Iris pigment epithelial cell (primary cell): ENCODE results near the gene CASQ1.
A peak's percentile ranks its signal among the peaks of the same experiment; 100 is the strongest.

Experiments
- DNase-seq: peaks from one replicate; pipeline ENCODE4 v3.0.0-alpha.2; 2011; ENCODE audit warnings: low read depth

Gene CASQ1

GRCh38 chr1:160168609-160169369 lies 21.6 kb upstream of the CASQ1 start:
- no peak for DNase-seq

DNA sequence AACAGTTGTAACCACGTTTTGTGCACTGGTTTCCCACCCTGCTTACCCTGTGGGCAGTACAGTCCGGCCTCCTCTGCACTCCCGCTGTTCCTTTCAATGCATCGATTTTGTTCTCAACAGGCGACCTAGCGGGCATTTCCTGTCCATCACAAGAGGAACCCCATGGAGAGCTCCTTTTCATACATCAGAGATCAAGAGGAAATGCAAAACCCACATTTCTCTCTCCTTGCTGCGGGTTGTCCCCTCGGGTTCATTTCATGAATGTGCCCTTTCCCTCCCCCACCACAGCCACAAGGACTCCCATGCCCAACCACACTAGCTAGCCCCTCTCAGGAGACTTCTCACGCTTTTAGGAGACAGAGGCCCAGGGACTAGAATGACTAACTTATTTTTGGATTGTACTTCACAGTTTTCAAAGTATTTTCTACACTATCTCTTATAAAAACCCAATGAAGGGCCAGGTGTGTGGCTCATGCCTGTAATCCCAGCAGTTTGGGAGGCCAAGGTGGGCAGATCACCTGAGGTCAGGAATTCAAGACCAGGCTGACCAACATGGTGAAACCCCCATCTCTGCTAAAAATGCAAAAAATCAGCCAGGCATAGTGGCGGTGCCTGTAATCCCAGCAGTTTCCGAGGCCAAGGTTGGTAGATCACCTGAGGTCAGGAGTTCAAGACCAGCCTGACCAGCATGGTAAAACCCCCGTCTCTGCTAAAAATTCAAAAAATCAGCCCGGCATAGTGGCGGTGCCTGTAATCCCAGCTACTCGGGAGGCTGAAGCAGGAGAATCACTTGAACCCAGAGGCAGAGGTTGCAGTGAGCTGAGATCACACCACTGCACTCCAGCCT lies 20.6 kb upstream of the CASQ1 start:
- DNase-seq: no peak

DNA sequence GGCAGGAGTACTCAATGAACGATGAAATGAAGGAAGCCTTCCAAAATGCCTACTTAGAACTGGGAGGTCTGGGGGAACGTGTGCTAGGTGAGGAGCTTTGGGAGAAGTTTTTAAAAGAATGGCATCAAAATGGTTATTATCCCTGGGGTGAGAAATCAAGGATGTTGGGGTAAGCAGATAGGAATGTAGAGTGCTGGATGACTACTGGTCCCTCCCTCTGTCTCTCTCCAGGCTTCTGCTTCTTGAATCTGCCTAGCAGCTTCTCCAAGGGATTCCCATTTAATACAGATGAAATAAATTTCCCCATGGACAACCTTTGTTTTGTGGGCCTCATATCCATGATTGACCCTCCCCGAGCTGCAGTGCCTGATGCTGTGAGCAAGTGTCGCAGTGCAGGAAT lies 19.0 kb upstream of the CASQ1 start:
- peak; percentile 24 for DNase-seq

- no peak for DNase-seq
These were observed 18.4 kb upstream of the CASQ1 start for GRCh38 chr1:160171980-160172379.

GRCh38 chr1:160177231-160177630 lies 13.1 kb upstream of the CASQ1 start:
- DNase-seq: no peak

GRCh38 chr1:160177667-160178066 lies 12.7 kb upstream of the CASQ1 start:
- no peak for DNase-seq

GRCh38 chr1:160178731-160179130 lies 11.6 kb upstream of the CASQ1 start:
- DNase-seq: no peak

DNA sequence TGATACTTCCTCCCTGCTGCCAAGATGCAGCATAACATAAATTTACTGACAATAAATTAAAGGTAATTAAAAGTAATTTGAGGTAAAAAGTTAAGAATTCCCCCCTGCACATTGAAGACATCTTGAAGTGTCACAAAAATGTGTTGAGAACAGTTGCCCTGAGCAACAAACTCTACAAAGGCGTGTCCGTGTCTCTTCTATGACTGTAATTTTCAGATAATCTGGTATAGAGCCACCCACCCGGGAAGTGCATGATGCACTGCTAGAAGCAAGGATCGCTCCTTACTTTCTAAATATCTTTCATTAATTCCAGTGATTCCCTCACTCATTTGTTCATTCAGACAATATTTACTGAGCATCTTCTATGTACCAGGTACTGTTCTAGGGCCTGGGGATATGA lies 11.0 kb upstream of the CASQ1 start:
- DNase-seq: no peak

DNA sequence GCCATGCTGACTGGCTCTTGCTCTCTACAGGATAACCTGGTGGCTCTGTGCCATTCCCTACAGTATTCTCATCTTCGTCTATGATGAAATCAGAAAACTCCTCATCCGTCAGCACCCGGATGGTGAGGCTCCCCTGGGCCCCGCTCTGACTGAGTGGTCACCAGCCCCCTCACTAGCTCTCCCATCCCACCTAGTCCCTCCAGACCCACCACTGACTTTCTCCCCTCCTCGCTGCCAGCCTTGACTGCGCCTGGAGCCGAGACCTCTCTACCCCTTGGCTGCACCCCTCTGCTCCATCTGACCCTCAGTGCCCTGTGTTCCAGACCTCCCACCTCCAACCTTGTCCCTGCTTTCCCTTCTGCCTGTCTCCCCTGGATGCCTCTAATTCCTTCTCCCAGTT lies 4.1 kb upstream of the CASQ1 start:
- no peak for DNase-seq

- no peak for DNase-seq
These were observed 3.6 kb upstream of the CASQ1 start for GRCh38 chr1:160186729-160187128.

GRCh38 chr1:160187407-160187806 lies 3.0 kb upstream of the CASQ1 start:
- no peak for DNase-seq

GRCh38 chr1:160188341-160188740 lies 2.0 kb upstream of the CASQ1 start:
- no peak for DNase-seq

DNA sequence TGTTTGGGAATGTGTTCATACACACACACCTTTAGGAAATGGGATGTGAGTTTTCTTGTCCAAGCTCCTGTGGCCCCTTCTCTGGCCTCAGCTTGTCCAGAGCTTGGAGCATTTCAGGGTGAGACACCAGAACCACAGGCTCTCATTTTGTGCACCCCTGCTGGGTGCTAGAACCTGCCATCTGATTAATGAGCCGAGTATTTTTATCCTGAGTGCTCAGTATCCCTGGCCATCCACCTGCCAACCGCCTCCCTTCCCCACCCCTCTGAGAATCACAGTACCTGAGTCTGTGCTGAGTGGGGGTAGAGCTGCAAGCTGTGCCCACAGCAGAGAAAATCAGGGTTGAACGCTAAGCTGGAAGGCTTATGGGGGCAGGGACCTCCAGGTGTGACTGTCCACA lies 1.4 kb downstream of the CASQ1 start:
- no peak for DNase-seq

- DNase-seq: no peak
These were observed 1.9 kb downstream of the CASQ1 start for GRCh38 chr1:160192234-160192633.

- peak; percentile 70 for DNase-seq
These were observed 2.9 kb downstream of the CASQ1 start for GRCh38 chr1:160193091-160193819.

GRCh38 chr1:160193832-160194736 lies 3.7 kb downstream of the CASQ1 start:
- no peak for DNase-seq

DNA sequence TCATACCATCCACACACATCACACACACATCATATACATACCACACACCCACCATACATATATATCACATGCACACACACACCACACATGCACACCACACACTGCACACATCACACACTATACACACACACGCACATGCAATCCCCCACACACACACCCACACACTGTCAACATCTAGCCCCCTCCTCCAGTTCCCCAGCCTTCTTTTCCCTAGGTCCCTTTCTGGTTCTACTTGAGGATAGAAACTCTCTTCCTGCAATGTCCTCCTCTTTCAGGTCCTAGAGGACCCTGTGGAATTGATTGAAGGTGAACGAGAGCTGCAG lies 4.3 kb downstream of the CASQ1 start:
- no peak for DNase-seq

DNA sequence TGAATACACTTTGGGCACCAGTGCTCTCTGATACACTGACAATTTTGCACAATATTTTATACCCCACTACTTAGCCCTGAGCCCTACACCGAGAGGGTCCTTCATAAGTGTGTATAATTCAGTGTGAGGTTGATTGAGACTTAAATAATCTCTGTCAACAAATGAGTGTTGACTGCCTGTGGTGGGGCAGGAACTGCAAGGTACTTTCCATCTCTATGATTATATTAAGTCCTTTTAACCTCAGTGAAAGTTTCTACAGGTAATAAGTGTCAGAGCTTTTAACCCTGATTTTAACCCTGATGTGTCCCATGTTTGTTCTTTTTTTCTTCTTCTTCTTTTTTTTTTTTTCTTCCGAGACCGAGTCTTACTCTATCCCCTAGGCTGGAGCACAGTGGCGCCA lies 5.8 kb downstream of the CASQ1 start:
- no peak for DNase-seq

DNA sequence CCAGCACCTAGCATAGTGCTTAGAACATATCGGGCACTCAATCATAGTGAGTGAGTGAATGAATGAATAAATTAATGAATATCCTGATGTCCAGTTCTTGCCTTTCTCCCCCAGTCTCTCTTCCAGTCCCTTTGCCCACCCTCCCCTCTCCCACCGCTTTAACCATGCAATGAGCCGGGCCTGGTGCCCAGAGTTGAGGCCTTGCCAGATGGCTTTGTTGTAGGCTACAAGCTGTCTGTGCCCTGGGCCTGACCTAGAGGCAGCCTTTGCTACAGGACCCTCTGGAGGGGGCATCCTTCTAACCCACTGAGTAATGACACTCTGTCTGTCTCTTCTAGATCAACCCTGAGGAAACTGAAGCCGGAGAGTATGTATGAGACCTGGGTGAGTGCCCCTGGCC lies 6.9 kb downstream of the CASQ1 start:
- DNase-seq: no peak

DNA sequence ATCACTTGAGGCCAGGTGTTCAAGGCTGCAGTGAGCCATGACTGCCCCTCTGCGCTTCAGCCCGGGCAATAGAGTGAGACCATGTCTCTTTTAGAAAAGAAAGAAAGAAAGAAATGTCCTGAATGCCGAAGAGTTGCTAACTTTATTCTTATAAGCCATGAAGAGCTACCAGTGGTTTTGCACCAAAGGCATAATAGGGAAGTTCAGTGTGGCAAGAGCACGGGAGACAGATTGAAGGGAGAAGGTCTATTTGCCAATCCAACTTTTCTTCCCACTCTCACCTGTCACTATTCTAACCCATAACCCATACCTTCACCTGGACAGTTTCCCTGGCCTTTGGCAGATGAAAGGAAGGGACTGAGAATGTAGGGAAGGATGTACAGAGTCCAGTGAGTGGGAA lies 10.4 kb downstream of the CASQ1 start:
- DNase-seq: no peak

- no peak for DNase-seq
These were observed 14.3 kb downstream of the CASQ1 start for GRCh38 chr1:160204526-160205241.
